ENCODE data around the gene USP36. TPM values are rescaled to one million over a fixed set of nuclear protein-coding genes. Genes with fewer than 3 reads are reported as not detected.

The USP36 gene
- total RNA-seq, 2 donors from 2014 or later, result 31.2 to 66.6 TPM

- no peak overlapping the region for H3K27ac ChIP-seq
- intact Hi-C loops (cut with DNase I), result loop anchor here (5.0 kb wide), 1 partner anchor 250 kb away; no protein-coding TSS in a partner anchor
- DNase-seq (ENCODE audit: low spot score), result no peak
These were observed 93.7 kb downstream of the USP36 start for GRCh38 chr17:78746949-78747269.

GRCh38 chr17:78746263-78746948 is 94.2 kb downstream of the USP36 start:
- H3K4me1 ChIP-seq (replicated peaks), result peaks cover 14% of the 10 kb centered on the region
- intact Hi-C loops (cut with DNase I), result loop anchor here (5.0 kb wide), 1 partner anchor 249 kb away; no protein-coding TSS in a partner anchor
- H3K27me3 ChIP-seq (replicated peaks; ENCODE audit: insufficient read depth), result no peaks in the 10 kb centered on the region
- H3K27ac ChIP-seq, result no peak overlapping the region
- H3K36me3 ChIP-seq, result no peaks in the 10 kb centered on the region
- H3K9me3 ChIP-seq, result no peaks in the 10 kb centered on the region
- no peak overlapping the region for H3K4me3 ChIP-seq
- no peak for DNase-seq (ENCODE audit: low spot score)
- 77% methylated on average over 12 of the region's 12 CpGs for WGBS
- TF ChIP-seq POLR2A (IDR thresholded peaks at IDR 0.05) (no peak), CTCF (IDR thresholded peaks at IDR 0.05) (no peak), POLR2AphosphoS5 (IDR thresholded peaks at IDR 0.05) (no peak)

More at GRCh38 chr17:78746949-78747269, 93.7 kb downstream of the USP36 start:
- no peaks in the 10 kb centered on the region for H3K36me3 ChIP-seq
- no peaks in the 10 kb centered on the region for H3K27me3 ChIP-seq (replicated peaks; ENCODE audit: insufficient read depth)
- whole genome bisulfite sequencing, result 81% methylated on average over 2 of the region's 2 CpGs
- no peaks in the 10 kb centered on the region for H3K9me3 ChIP-seq
- TF ChIP-seq POLR2A (IDR thresholded peaks at IDR 0.05) (no peak), POLR2AphosphoS5 (IDR thresholded peaks at IDR 0.05) (no peak), CTCF (IDR thresholded peaks at IDR 0.05) (no peak)
- no peak overlapping the region for H3K4me3 ChIP-seq
- peaks cover 14% of the 10 kb centered on the region for H3K4me1 ChIP-seq (replicated peaks)

Other genes starting within 250 kb of the USP36 start
- 10 to 100 TPM; 65.2 to 73.9 TPM for gene CYTH1, start 58.5 kb downstream of the USP36 start, total RNA-seq
- gene CEP295NL, start 62.4 kb upstream of the USP36 start, total RNA-seq, result 1 to 10 TPM; 2.2 to 8.2 TPM
- gene TIMP2, start 84.6 kb upstream of the USP36 start, total RNA-seq, result 100 to 1,000 TPM in 1 of 2 donors, 10 to 100 TPM in 1; 54.5 to 500 TPM
- 100 to 1,000 TPM; 570 to 890 TPM for gene LGALS3BP, start 139.1 kb upstream of the USP36 start, total RNA-seq
- 100 to 1,000 TPM in 1 of 2 donors, 10 to 100 TPM in 1; 89.7 to 201 TPM for gene CANT1, start 168.9 kb upstream of the USP36 start, total RNA-seq
- gene C1QTNF1, start 183.4 kb upstream of the USP36 start, total RNA-seq, result 10 to 100 TPM; 16.3 to 57.9 TPM
- gene ENGASE, start 234.0 kb upstream of the USP36 start, total RNA-seq, result 10 to 100 TPM; 19.4 to 45.7 TPM

All from prostate gland (tissue), 2 donors.